OCI-LY1 (cell line): ENCODE measurements around the gene NBPF19.
"Not testable (repeated sequence)": the region's sequence is repeated elsewhere in the genome, so short reads cannot be mapped to it uniquely, and the experiment has no call there.

Experiments used
- H2AFZ ChIP-seq: fragments of 200-600 bp; sonication (generic), shearing (Covaris generic); 2 replicates; pipeline ENCODE4 v1.6.0; 2014; ENCODE audit warnings: antibody characterized with exemption, mild to moderate bottlenecking, low read length
- H3F3A ChIP-seq: fragments of 200-600 bp; sonication (generic), shearing (Covaris generic); 2 replicates; pipeline ENCODE4 v1.6.0; 2014; ENCODE audit warnings: mild to moderate bottlenecking, antibody characterized with exemption, low read length, moderate library complexity; ENCODE audit not compliant: insufficient read depth
- H3K27ac ChIP-seq: fragments of 200-600 bp; sonication (generic); 2 replicates; pipeline ENCODE4 v1.5.1; 2014; ENCODE audit warnings: low read length, mixed run types, mild to moderate bottlenecking, low read depth; ENCODE audit not compliant: poor library complexity, severe bottlenecking
- H3K27me3 ChIP-seq: fragments of 200-600 bp; sonication (generic); 2 replicates; pipeline ENCODE4 v1.6.0; 2014; ENCODE audit warnings: antibody characterized with exemption, mild to moderate bottlenecking, low read length, moderate library complexity; ENCODE audit not compliant: insufficient read depth
- H3K36me3 ChIP-seq: fragments of 200-600 bp; sonication (generic); 2 replicates; pipeline ENCODE4 v1.6.1; 2014; ENCODE audit warnings: mild to moderate bottlenecking, antibody characterized with exemption, low read length, moderate library complexity, mixed read lengths; ENCODE audit not compliant: insufficient read depth
- H3K4me1 ChIP-seq: fragments of 200-600 bp; sonication (generic); 2 replicates; pipeline ENCODE4 v1.5.1; 2014; ENCODE audit warnings: mild to moderate bottlenecking, low read length, moderate library complexity; ENCODE audit not compliant: insufficient read depth, severe bottlenecking
- H3K4me2 ChIP-seq: fragments of 200-600 bp; sonication (generic), shearing (Covaris generic); 2 replicates; pipeline ENCODE4 v1.6.1; 2014; ENCODE audit warnings: low read length
- H3K4me3 ChIP-seq: fragments of 200-600 bp; sonication (generic); 2 replicates; pipeline ENCODE4 v1.5.1; 2014; ENCODE audit warnings: low read length, low read depth, mild to moderate bottlenecking, mixed read lengths; ENCODE audit not compliant: poor library complexity, severe bottlenecking
- H3K79me2 ChIP-seq: fragments of 200-600 bp; shearing (Covaris generic); 2 replicates; pipeline ENCODE4 v1.6.1; 2016; ENCODE audit warnings: mixed run types, low read length, mixed read lengths; ENCODE audit not compliant: insufficient read depth
- H3K9ac ChIP-seq: fragments of 200-600 bp; sonication (generic), shearing (Covaris generic); 2 replicates; pipeline ENCODE4 v1.6.1; 2014; ENCODE audit warnings: mild to moderate bottlenecking, low read length, mixed read lengths
- H3K9me2 ChIP-seq: fragments of 200-600 bp; sonication (generic), shearing (Covaris generic); 2 replicates; pipeline ENCODE4 v1.6.1; 2014; ENCODE audit warnings: low read depth, mild to moderate bottlenecking, low read length, mixed read lengths
- H3K9me3 ChIP-seq: fragments of 200-600 bp; shearing (Covaris generic); 2 replicates; pipeline ENCODE4 v1.6.1; 2014; ENCODE audit warnings: low read length, mixed read lengths
- H4K20me1 ChIP-seq: fragments of 200-600 bp; sonication (generic), shearing (Covaris generic); 2 replicates; pipeline ENCODE4 v1.6.0; 2016; ENCODE audit warnings: mild to moderate bottlenecking, low read length; ENCODE audit not compliant: insufficient read depth

The NBPF19 gene, protein sequence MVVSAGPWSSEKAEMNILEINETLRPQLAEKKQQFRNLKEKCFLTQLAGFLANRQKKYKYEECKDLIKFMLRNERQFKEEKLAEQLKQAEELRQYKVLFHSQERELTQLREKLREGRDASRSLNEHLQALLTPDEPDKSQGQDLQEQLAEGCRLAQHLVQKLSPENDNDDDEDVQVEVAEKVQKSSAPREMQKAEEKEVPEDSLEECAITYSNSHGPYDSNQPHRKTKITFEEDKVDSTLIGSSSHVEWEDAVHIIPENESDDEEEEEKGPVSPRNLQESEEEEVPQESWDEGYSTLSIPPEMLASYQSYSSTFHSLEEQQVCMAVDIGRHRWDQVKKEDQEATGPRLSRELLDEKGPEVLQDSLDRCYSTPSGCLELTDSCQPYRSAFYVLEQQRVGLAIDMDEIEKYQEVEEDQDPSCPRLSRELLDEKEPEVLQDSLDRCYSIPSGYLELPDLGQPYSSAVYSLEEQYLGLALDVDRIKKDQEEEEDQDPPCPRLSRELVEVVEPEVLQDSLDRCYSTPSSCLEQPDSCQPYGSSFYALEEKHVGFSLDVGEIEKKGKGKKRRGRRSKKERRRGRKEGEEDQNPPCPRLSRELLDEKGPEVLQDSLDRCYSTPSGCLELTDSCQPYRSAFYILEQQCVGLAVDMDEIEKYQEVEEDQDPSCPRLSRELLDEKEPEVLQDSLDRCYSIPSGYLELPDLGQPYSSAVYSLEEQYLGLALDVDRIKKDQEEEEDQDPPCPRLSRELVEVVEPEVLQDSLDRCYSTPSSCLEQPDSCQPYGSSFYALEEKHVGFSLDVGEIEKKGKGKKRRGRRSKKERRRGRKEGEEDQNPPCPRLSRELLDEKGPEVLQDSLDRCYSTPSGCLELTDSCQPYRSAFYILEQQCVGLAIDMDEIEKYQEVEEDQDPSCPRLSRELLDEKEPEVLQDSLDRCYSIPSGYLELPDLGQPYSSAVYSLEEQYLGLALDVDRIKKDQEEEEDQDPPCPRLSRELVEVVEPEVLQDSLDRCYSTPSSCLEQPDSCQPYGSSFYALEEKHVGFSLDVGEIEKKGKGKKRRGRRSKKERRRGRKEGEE (N-terminal part only)

DNA sequence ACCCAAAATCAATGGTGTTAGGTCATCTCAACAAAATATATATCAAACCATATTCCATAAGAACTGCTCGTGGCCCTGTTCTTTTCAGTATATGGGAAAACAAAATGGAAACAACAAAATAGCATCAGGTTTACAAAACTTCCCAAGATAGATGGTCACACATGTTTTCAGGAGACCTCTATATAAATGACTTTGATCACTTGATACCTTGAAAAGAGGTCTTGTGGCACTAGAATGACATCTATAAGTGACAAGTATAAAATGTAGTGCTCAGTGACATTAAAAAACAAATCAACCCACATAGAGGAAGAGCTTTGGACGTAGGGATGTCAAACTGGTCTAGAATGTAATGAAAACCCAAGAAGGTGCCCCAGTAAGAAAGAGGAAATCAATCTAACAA lies at the start of gene NBPF19:
Gene NBPF19 (plus strand): TSS at position 301 of the 400 bp plus-strand sequence. CDS start 888 bp downstream, outside the sequence.
- not testable (repeated sequence) for H3K4me2 ChIP-seq, H3K9me3 ChIP-seq, H4K20me1 ChIP-seq

DNA sequence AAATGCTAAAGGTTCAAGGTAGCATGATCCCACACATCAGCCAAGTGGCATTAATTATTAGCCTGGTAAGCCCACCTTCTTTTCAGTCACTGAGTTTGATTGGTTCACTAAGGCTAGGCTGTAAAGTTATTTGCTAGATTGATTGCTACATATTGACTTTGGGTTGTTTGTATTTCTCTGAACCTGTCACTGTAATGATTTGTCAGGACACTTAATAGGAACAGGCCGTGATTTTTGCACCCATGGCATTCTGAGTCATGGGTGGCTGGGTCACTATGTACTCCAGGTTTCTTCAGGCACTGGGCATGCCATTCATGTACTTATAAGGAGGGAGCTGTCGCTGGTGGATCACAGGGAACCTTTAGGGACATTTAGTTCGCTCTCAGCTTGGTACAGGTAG lies 46.5 kb upstream of the NBPF19 start:
- not testable (repeated sequence) for H3K9me3 ChIP-seq, H3K79me2 ChIP-seq, H3K4me2 ChIP-seq, H3F3A ChIP-seq, H3K9ac ChIP-seq, H3K36me3 ChIP-seq, H4K20me1 ChIP-seq, H3K4me1 ChIP-seq, H3K4me3 ChIP-seq, H3K27me3 ChIP-seq, H2AFZ ChIP-seq, H3K9me2 ChIP-seq, H3K27ac ChIP-seq

More for the DNA sequence above, at the start of gene NBPF19:
- H3K9me2 ChIP-seq, H3K27ac ChIP-seq, H3K9ac ChIP-seq, H3K4me1 ChIP-seq, H3K27me3 ChIP-seq, H2AFZ ChIP-seq, H3F3A ChIP-seq, H3K79me2 ChIP-seq, H3K4me3 ChIP-seq, H3K36me3 ChIP-seq: not testable (repeated sequence)

DNA sequence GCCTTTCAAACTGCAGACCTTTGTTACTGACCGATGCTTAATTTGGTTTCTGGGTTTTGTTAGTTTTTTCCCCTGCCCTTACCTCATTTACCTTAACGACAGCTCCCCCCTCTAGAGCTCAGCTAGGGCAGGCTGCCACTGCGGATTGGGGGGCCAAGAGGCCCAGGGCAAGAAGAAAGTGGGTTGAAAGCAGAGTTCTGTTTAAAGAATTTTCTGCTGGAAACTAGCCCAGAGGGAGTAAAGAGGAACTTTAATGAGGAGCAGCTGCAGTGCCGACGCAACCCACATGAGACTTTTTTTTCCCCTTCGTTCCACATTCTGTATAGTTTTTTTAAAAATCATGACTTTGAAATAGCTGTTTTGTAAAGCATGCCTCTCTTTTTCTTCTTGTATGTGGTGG lies 29.4 kb upstream of the NBPF19 start:
- not testable (repeated sequence) for H3K4me1 ChIP-seq, H3F3A ChIP-seq, H3K36me3 ChIP-seq, H3K9me3 ChIP-seq, H3K4me2 ChIP-seq, H2AFZ ChIP-seq, H3K79me2 ChIP-seq, H3K27me3 ChIP-seq, H3K27ac ChIP-seq, H3K9me2 ChIP-seq, H3K4me3 ChIP-seq, H3K9ac ChIP-seq, H4K20me1 ChIP-seq

DNA sequence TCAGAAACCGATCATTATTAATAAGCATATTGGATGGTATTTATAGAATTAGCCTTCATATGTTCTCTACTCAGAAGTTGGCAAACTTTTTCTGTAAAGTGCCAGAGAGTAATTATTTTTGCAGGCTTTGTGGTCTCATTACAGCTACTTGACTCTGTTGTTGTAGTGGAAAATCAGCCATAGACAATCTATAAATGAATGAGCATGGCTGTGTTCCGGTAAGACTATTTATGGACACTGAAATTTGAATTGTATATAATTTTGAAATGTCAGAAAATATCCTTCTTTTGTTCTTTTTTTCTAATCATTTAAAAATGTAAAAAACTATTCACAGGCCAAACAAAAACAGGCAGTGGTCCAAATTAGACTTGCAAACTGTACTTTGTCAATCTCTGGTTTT lies 22.6 kb upstream of the NBPF19 start:
- not testable (repeated sequence) for H3K27me3 ChIP-seq, H3K4me2 ChIP-seq

DNA sequence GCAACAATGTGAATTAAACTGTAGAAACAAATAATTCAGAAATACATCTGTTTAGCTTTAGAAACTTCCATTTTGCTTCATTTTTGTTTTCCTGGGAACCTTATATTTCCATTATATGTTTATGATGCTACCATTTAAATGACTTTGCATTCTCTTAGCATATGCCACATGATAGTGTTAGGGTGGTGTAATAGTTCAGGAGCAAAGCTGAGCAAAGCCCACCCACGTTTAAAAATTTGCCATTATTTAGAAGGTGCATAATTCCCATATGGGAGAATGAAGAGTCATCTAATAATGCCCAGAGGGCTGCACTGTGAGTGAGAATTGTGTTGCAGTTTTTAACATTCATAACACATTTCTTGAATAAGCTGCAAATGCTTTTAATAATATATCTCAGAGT lies 22.2 kb upstream of the NBPF19 start:
- H3F3A ChIP-seq, H3K27ac ChIP-seq, H3K27me3 ChIP-seq: not testable (repeated sequence)

More for the DNA sequence above, 22.6 kb upstream of the NBPF19 start:
- not testable (repeated sequence) for H3K36me3 ChIP-seq, H3K4me1 ChIP-seq, H3K9me3 ChIP-seq, H4K20me1 ChIP-seq, H3K79me2 ChIP-seq, H3K4me3 ChIP-seq, H2AFZ ChIP-seq, H3F3A ChIP-seq, H3K9me2 ChIP-seq, H3K27ac ChIP-seq, H3K9ac ChIP-seq

DNA sequence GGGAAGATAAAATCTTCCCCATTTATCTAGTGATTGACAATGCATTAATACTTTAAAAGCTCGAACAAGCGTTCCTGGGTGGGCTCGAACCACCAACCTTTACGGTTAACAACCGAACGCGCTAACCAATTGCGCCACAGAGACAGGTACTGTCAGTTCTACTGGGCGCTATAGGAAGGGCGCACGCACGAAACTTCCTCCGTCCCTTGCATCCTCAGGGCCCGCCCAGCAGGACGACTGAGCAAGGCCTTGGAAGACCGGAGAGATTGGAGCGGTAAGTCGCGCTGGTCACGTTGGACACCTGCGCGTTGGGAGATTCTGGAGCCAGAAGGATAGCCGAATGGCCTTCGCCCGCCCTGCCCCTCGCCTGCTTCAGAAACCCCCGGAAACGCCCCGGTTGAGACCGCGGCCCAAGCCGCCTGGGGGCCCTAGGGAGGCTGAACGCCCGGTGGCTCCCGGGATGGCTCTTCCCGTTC lies 83.5 kb downstream of the NBPF19 start:
- H3K4me1 ChIP-seq, H4K20me1 ChIP-seq, H3K27me3 ChIP-seq, H3K9me3 ChIP-seq, H3K27ac ChIP-seq, H2AFZ ChIP-seq, H3K36me3 ChIP-seq, H3K9me2 ChIP-seq, H3K79me2 ChIP-seq, H3F3A ChIP-seq: not testable (repeated sequence)
- peak overlapping the region; percentile 62 for H3K4me3 ChIP-seq
- H3K4me2 ChIP-seq: peak overlapping the region; percentile 62; the same call in 1 of the 2 replicates
- peak overlapping the region; percentile 48; the same call in 1 of the 2 replicates for H3K9ac ChIP-seq

More for the DNA sequence above, 22.2 kb upstream of the NBPF19 start:
- H3K79me2 ChIP-seq, H4K20me1 ChIP-seq, H3K9me2 ChIP-seq, H3K9me3 ChIP-seq, H3K9ac ChIP-seq, H3K4me3 ChIP-seq, H3K4me1 ChIP-seq, H3K4me2 ChIP-seq, H3K36me3 ChIP-seq, H2AFZ ChIP-seq: not testable (repeated sequence)

DNA sequence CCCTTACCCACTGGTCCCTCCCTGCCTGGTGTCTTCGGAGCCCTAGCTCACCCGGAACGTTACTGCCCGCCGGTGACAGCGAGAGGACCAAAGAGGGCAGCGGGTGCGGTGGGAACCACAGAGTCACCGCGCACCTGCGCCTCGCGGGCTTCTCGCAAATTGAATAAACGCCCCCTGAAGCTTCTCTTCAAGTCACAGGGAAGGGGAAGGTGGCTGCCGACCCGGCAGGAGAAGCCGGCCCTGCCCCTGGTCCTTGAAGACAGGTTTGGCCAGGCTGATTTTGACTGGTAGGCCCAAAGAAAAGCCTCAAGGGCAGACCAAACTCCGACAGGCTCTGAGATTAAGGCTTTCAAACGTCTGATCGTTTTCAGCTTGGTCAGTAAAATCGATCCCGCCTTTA lies 87.0 kb downstream of the NBPF19 start:
- H3K4me1 ChIP-seq, H3K4me2 ChIP-seq, H3K9ac ChIP-seq, H3K9me3 ChIP-seq, H3K36me3 ChIP-seq, H3K9me2 ChIP-seq, H3K79me2 ChIP-seq, H2AFZ ChIP-seq, H3K27me3 ChIP-seq, H3F3A ChIP-seq, H4K20me1 ChIP-seq, H3K27ac ChIP-seq, H3K4me3 ChIP-seq: not testable (repeated sequence)
